ENCODE results near the gene LRP5.

LRP5 gene

GRCh38 chr11:68351450-68352275 is 39.3 kb downstream of the LRP5 start:
- Histone ChIP-seq H3K4me1 (ENCODE audit: insufficient read depth, poor library complexity, severe bottlenecking) (peaks cover 13% of the 10 kb centered on the region), H3K27ac (ENCODE audit: poor library complexity, severe bottlenecking) (no peak overlapping the region), H3K36me3 (ENCODE audit: low read depth) (peaks cover 3% of the 10 kb centered on the region), H3K27me3 (ENCODE audit: insufficient read depth, poor library complexity, severe bottlenecking) (no peaks in the 10 kb centered on the region), H3K4me3 (ENCODE audit: severe bottlenecking) (no peak overlapping the region), H3K9me3 (ENCODE audit: severe bottlenecking) (no peaks in the 10 kb centered on the region)
- no peak for ATAC-seq (ENCODE audit: low read depth)
- DNase-seq (ENCODE audit: low spot score) = no peak
- TF ChIP-seq CTCF (IDR thresholded peaks at IDR 0.05; ENCODE audit: poor library complexity, severe bottlenecking) = no peak

GRCh38 chr11:68352591-68352990 is 40.2 kb downstream of the LRP5 start:
- no peak for TF ChIP-seq CTCF (IDR thresholded peaks at IDR 0.05; ENCODE audit: poor library complexity, severe bottlenecking)
- no peak for DNase-seq (ENCODE audit: low spot score)
- Histone ChIP-seq H3K27ac (ENCODE audit: poor library complexity, severe bottlenecking) (peak overlapping the region; percentile 79), H3K9me3 (ENCODE audit: severe bottlenecking) (no peaks in the 10 kb centered on the region), H3K4me1 (ENCODE audit: insufficient read depth, poor library complexity, severe bottlenecking) (peaks cover 13% of the 10 kb centered on the region), H3K27me3 (ENCODE audit: insufficient read depth, poor library complexity, severe bottlenecking) (no peaks in the 10 kb centered on the region), H3K36me3 (ENCODE audit: low read depth) (peaks cover 6% of the 10 kb centered on the region), H3K4me3 (ENCODE audit: severe bottlenecking) (no peak overlapping the region)
- ATAC-seq (ENCODE audit: low read depth) = no peak

- H3K27me3 ChIP-seq (ENCODE audit: insufficient read depth, poor library complexity, severe bottlenecking) = no peaks in the 10 kb centered on the region
- H3K4me1 ChIP-seq (ENCODE audit: insufficient read depth, poor library complexity, severe bottlenecking) = peaks cover 13% of the 10 kb centered on the region
- H3K36me3 ChIP-seq (ENCODE audit: low read depth) = peaks cover 6% of the 10 kb centered on the region
- ATAC-seq (ENCODE audit: low read depth) (no peak), DNase-seq (ENCODE audit: low spot score) (no peak)
- H3K9me3 ChIP-seq (ENCODE audit: severe bottlenecking) = no peaks in the 10 kb centered on the region
- H3K27ac ChIP-seq (ENCODE audit: poor library complexity, severe bottlenecking) = peak overlapping the region; percentile 79
- H3K4me3 ChIP-seq (ENCODE audit: severe bottlenecking) = no peak overlapping the region
- TF ChIP-seq CTCF (IDR thresholded peaks at IDR 0.05; ENCODE audit: poor library complexity, severe bottlenecking) = no peak
Observed at GRCh38 chr11:68353118-68353517, 40.7 kb downstream of the LRP5 start.

GRCh38 chr11:68353669-68354068 is 41.3 kb downstream of the LRP5 start:
- DNase-seq (ENCODE audit: low spot score) (no peak), ATAC-seq (ENCODE audit: low read depth) (no peak)
- H3K36me3 ChIP-seq (ENCODE audit: low read depth) = peaks cover 9% of the 10 kb centered on the region
- H3K9me3 ChIP-seq (ENCODE audit: severe bottlenecking) = no peaks in the 10 kb centered on the region
- H3K27me3 ChIP-seq (ENCODE audit: insufficient read depth, poor library complexity, severe bottlenecking) = no peaks in the 10 kb centered on the region
- H3K27ac ChIP-seq (ENCODE audit: poor library complexity, severe bottlenecking) = peak overlapping the region; percentile 79
- no peak overlapping the region for H3K4me3 ChIP-seq (ENCODE audit: severe bottlenecking)
- peaks cover 13% of the 10 kb centered on the region for H3K4me1 ChIP-seq (ENCODE audit: insufficient read depth, poor library complexity, severe bottlenecking)
- no peak for TF ChIP-seq CTCF (IDR thresholded peaks at IDR 0.05; ENCODE audit: poor library complexity, severe bottlenecking)

Data from RWPE2 (cell line).